Mammary epithelial cell (primary cell): ENCODE measurements around the gene DNAL1.

Experiments
- EZH2 ChIP-seq: IDR thresholded peaks from 2 replicates; pipeline ENCODE4 v1.6.1; 2012; ENCODE audit warnings: low read length, inconsistent platforms, borderline replicate concordance
- TF ChIP-seq, protein P1 (sequence below), 2 donors: IDR thresholded peaks in 1 of 2; conservative IDR thresholded peaks in 1 of 2; 2 replicates each; pipeline ENCODE4 v1.5.1; 2011 to 2012; ENCODE audit warnings: inconsistent platforms in 2 of 2, low read length in 2 of 2, mild to moderate bottlenecking in 2 of 2, control low read depth in 1 of 2, low read depth in 1 of 2; ENCODE audit not compliant: insufficient read depth in 1 of 2; ENCODE audit errors: extremely low read depth in 1 of 2

DNA sequence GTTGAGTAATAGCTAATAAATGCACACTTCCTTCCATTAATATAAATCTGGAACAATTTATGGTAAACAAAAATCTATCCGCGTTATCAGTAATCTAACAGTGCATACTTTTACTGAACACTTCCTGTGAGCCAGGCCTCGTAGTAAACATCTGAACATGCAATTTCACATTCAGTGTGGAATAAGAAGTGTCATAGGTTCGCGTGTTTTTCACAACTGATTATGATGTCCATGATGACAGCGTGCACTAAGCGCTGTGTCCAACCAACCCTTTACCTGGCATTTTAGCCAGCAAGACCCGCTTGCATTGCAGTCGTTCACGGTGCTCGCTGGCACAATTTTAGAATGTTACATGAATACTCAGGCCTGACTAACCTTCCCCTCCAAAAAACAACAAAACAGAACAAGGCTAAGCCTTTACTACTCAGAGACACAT, 67.3 kb downstream of the DNAL1 start:
- no peak for TF ChIP-seq EZH2
- TF ChIP-seq, protein P1, sequence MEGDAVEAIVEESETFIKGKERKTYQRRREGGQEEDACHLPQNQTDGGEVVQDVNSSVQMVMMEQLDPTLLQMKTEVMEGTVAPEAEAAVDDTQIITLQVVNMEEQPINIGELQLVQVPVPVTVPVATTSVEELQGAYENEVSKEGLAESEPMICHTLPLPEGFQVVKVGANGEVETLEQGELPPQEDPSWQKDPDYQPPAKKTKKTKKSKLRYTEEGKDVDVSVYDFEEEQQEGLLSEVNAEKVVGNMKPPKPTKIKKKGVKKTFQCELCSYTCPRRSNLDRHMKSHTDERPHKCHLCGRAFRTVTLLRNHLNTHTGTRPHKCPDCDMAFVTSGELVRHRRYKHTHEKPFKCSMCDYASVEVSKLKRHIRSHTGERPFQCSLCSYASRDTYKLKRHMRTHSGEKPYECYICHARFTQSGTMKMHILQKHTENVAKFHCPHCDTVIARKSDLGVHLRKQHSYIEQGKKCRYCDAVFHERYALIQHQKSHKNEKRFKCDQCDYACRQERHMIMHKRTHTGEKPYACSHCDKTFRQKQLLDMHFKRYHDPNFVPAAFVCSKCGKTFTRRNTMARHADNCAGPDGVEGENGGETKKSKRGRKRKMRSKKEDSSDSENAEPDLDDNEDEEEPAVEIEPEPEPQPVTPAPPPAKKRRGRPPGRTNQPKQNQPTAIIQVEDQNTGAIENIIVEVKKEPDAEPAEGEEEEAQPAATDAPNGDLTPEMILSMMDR (conservative IDR thresholded peaks at IDR 0.05 in 1 of 2, IDR thresholded peaks at IDR 0.05 in 1 of 2; ENCODE audit: extremely low read depth in 1 of 2, insufficient read depth in 1 of 2, low read depth in 1 of 2, low read length in 2 of 2) = no peak
